ENCODE measurements around the gene KRT25. TPM values are rescaled to one million over a fixed set of nuclear protein-coding genes. Genes with fewer than 3 reads are reported as not detected.

KRT25 gene
- polyA plus RNA-seq, 2 of the 4 experiments (the other 2 are of a cell fraction) = not detected

DNA sequence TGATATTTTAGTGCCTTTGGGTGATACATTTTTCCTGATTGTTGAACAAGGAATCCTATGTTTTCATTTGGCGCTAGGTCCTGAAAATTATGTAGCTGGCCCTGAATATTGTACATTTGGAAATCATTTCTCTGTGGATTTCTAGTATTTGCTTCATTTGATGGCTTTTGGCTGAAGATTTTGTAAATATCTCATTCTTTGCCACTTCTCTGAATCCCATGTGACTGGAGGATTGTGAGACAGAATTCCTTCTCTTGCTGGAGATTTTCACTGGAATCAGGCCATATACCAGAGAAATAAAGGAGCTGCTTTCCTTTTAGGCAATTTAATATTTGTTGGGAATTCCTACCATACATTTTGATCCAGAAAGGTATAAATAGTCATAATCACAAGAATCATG lies 36.0 kb upstream of the KRT25 start:
- CTCF ChIA-PET = interaction anchor here (0.7 to 11.5 kb wide), 29 partner anchors 10 to 857 kb away, joined by 3 to 304 read pairs (median 4); partner anchors contain the start of genes KRT27 and SMARCE1
- DNase-seq (ENCODE audit: low read depth in 1 of 2, low spot score in 1 of 2) = no peak
- ATAC-seq = no peak
- no peak for FAIRE-seq
- H3K27ac ChIP-seq = no peak overlapping the region
- 94% methylated on average over 1 of the region's 1 CpG for WGBS (ENCODE audit: missing lambda C conversion rate)
- no peaks in the 10 kb centered on the region for H3K9me3 ChIP-seq
- H3K4me1 ChIP-seq = no peaks in the 10 kb centered on the region
- no peak overlapping the region for H3K4me2 ChIP-seq
- POLR2A ChIA-PET = no interaction called here
- H3K4me3 ChIP-seq = no peak overlapping the region
- no peak for TF ChIP-seq JUN (IDR thresholded peaks at IDR 0.05)
- TF ChIP-seq FOSL2 (IDR thresholded peaks at IDR 0.05) = no peak
- no peak for TF ChIP-seq FOSL2 (CRISPR knock-in tag; IDR thresholded peaks at IDR 0.05)
- no peak for TF ChIP-seq KDM5A (IDR thresholded peaks at IDR 0.05)
- TF ChIP-seq RAD21 (conservative IDR thresholded peaks at IDR 0.05 in 1 of 2, IDR thresholded peaks at IDR 0.05 in 1 of 2) = no peak
- TF ChIP-seq HES2 (IDR thresholded peaks at IDR 0.05) = no peak
- no peak for TF ChIP-seq ATOH8 (CRISPR knock-in tag; IDR thresholded peaks at IDR 0.05; ENCODE audit: low read depth)

GRCh38 chr17:40782450-40782849 lies 27.3 kb upstream of the KRT25 start, which contains the start of gene KRT27:
TSS of gene KRT27 (minus strand) at chr17:40782550. CDS start at chr17:40782493, 57 bp downstream.
- 85% methylated on average over 4 of the region's 4 CpGs for WGBS (ENCODE audit: missing lambda C conversion rate)
- FAIRE-seq (no peak), DNase-seq (ENCODE audit: low read depth in 1 of 2, low spot score in 1 of 2) (no peak), ATAC-seq (no peak)
- no peaks in the 10 kb centered on the region for H3K9me3 ChIP-seq
- no peak within 1 kb of the TSS for H3K4me3 ChIP-seq
- no peak for TF ChIP-seq JUN (IDR thresholded peaks at IDR 0.05)
- TF ChIP-seq FOXS1 (CRISPR knock-in tag; IDR thresholded peaks at IDR 0.05) = no peak
- no peak for TF ChIP-seq SREBF2 (IDR thresholded peaks at IDR 0.05)
- no peak for TF ChIP-seq CTCF (IDR thresholded peaks at IDR 0.05)
- no peak for TF ChIP-seq RNF2 (IDR thresholded peaks at IDR 0.05; ENCODE audit: borderline replicate concordance, low read depth)
- no peak for TF ChIP-seq BHLHE40 (IDR thresholded peaks at IDR 0.05; ENCODE audit: low read depth, low read length)
- no peak for TF ChIP-seq CHD4 (IDR thresholded peaks at IDR 0.05; ENCODE audit: borderline replicate concordance)
- TF ChIP-seq RFX5 (IDR thresholded peaks at IDR 0.05) = no peak
- no peak for TF ChIP-seq JUNB (IDR thresholded peaks at IDR 0.05)
- TF ChIP-seq HOXB5 (CRISPR knock-in tag; IDR thresholded peaks at IDR 0.05) = no peak
- TF ChIP-seq POLR2A (IDR thresholded peaks at IDR 0.05; ENCODE audit: low read length) = no peak
- H3K27ac ChIP-seq = no peak within 1 kb of the TSS
- CTCF ChIA-PET = interaction anchor here (1.0 to 3.0 kb wide), 4 partner anchors 9 to 866 kb away, joined by 3 to 20 read pairs (median 4); no protein-coding TSS in a partner anchor
- no peak within 1 kb of the TSS for H3K4me2 ChIP-seq
- 0 out of 3 replicates have a peak, but pooled peaks cover 5% of the 10 kb centered on the region for H3K4me1 ChIP-seq
- POLR2A ChIA-PET = no interaction called here

DNA sequence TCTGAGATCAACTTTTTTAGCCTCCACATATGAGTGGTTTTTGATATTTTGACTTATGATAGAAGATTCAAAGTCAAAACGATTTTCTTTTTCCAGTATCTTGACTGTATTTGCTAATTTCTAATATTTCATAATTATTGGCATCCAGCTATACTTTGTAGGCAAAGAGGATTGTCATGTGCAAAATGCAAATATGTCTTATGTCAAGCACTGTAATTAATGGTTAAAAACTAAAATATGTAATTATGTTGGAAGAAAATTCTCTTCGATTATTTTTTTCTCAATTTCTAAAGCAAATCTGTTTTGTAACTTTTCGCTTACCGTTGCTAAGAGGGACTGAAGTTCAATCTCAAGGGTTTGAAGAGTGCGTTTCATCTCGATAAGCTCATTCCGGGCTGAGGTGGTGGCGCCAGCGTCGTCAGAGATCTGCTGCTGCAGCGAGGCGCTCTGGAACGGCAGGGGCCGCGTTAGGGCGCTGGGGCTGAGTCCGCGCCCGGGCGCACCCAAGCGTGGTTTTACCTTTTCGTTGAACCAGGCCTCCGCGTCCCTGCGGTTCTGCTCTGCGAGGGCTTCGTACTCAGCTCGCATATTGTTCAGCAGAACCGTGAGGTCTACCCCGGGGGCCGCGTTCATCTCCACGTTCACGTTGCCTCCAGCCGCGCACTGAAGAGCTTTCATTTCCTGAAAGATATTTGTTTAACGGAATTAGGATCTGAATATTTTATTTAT lies 24.2 kb upstream of the KRT25 start:
- H3K4me3 ChIP-seq = peak overlapping the region; percentile 39
- H3K4me1 ChIP-seq = 0 out of 3 replicates have a peak, but pooled peaks cover 5% of the 10 kb centered on the region
- 8% methylated on average over 37 of the region's 37 CpGs for WGBS (ENCODE audit: missing lambda C conversion rate)
- H3K4me2 ChIP-seq = peak overlapping the region; percentile 69
- peak overlapping the region in 1 of 2 experiments; percentile 62; a peak in 3 of 6 replicates for H3K27ac ChIP-seq
- DNase-seq (ENCODE audit: low read depth in 1 of 2, low spot score in 1 of 2) (peak; percentile 45 to 53), ATAC-seq (peak; percentile 93 to 94), FAIRE-seq (peak; percentile 90)
- ChIA-PET CTCF (interaction anchor here (0.9 to 4.2 kb wide), 10 partner anchors 10 to 883 kb away, joined by 3 to 20 read pairs (median 6); no protein-coding TSS in a partner anchor), POLR2A (interaction anchor here (1.5 kb wide), 1 partner anchor 909 kb away, joined by 4 read pairs; the partner anchor contains the start of gene EIF1)
- H3K9me3 ChIP-seq = no peaks in the 10 kb centered on the region
- TF ChIP-seq EHMT2 (IDR thresholded peaks at IDR 0.05; ENCODE audit: low read depth) (no peak), REST (IDR thresholded peaks at IDR 0.05) (no peak), E2F6 (IDR thresholded peaks at IDR 0.05; ENCODE audit: borderline replicate concordance, low read depth) (peak; percentile 41; the same call in 1 of the 2 replicates), MAX (IDR thresholded peaks at IDR 0.05) (peak; percentile 54), TP53 (CRISPR knock-in tag; IDR thresholded peaks at IDR 0.05) (no peak), CBX8 (IDR thresholded peaks at IDR 0.05) (peak; percentile 60), CTCF (IDR thresholded peaks at IDR 0.05) (no peak), SREBF2 (IDR thresholded peaks at IDR 0.05) (no peak)

Measured in A549 (cell line).